GM06990 (cell line): ENCODE measurements around the gene TBC1D4.
A peak's percentile ranks its signal among the peaks of the same experiment; 100 is the strongest.

Experiments used
- DNase-seq: peaks from one replicate; pipeline ENCODE4 v3.0.0-alpha.2; 2011; ENCODE audit not compliant: insufficient read length; ENCODE audit errors: extremely low read depth
- H3K27me3 ChIP-seq: replicated peaks from 2 replicates; pipeline ENCODE4 v1.6.0; 2011; ENCODE audit warnings: low read length; ENCODE audit not compliant: control insufficient read depth, insufficient read depth
- H3K36me3 ChIP-seq: 2 replicates; pipeline ENCODE4 v1.5.1; 2011; ENCODE audit warnings: low read length; ENCODE audit not compliant: control insufficient read depth, insufficient read depth
- H3K4me3 ChIP-seq: replicated peaks from 2 replicates; pipeline ENCODE4 v1.5.1; 2011; ENCODE audit warnings: low read depth, mild to moderate bottlenecking, control low read depth, low read length
- TF ChIP-seq, protein P1 (sequence below): IDR thresholded peaks from 2 replicates; pipeline ENCODE4 v1.5.1; 2011; ENCODE audit warnings: low read length, control low read depth, mild to moderate bottlenecking, inconsistent platforms; ENCODE audit not compliant: insufficient read depth, poor library complexity, severe bottlenecking

The TBC1D4 gene

DNA sequence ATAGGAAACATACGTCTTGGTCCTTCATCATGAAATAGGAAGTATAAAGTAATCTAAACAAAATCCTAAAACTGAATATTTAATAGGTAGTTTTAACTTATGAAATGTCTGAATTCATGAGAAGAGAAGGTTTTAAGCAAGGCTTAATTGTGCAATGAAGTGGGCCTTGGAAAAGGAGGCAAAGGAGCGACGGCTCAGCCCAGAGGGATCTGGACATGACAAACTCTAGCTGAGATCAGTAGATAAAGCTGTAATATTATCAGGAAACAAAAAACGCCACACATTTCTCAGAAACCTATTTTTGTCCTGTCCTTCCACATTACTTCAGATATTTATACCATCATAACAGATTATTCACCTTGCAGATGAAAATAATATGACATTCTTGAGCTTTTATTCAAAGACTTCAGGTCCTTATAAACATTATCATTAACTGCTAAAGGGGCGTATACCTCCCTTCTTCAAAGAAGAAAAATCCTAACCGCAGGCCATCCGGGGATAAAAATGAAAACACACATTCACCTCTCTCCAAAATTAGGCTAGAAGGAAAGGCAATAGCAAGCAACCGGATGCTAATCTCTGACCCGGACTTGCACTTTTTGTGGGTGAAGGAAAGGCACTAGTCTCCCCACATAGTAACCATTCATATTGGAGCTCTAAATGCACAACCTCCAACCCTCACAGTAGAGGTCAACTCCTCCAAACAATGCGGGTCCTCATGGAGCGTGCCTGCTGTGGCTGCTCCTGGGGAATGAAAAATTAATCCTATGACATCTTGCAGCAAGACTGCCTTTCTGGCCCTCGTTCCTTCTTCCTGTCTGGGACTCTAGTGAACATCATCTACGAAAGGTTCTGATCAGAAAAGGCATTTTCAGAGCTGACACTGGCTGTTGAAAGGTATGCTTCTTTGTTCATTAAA is 108.8 kb downstream of the TBC1D4 start:
- H3K4me3 ChIP-seq, result no peak overlapping the region
- H3K36me3 ChIP-seq, result no peaks in the 10 kb centered on the region
- TF ChIP-seq, protein P1, sequence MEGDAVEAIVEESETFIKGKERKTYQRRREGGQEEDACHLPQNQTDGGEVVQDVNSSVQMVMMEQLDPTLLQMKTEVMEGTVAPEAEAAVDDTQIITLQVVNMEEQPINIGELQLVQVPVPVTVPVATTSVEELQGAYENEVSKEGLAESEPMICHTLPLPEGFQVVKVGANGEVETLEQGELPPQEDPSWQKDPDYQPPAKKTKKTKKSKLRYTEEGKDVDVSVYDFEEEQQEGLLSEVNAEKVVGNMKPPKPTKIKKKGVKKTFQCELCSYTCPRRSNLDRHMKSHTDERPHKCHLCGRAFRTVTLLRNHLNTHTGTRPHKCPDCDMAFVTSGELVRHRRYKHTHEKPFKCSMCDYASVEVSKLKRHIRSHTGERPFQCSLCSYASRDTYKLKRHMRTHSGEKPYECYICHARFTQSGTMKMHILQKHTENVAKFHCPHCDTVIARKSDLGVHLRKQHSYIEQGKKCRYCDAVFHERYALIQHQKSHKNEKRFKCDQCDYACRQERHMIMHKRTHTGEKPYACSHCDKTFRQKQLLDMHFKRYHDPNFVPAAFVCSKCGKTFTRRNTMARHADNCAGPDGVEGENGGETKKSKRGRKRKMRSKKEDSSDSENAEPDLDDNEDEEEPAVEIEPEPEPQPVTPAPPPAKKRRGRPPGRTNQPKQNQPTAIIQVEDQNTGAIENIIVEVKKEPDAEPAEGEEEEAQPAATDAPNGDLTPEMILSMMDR, result no peak
- no peaks in the 10 kb centered on the region for H3K27me3 ChIP-seq
- no peak for DNase-seq

DNA sequence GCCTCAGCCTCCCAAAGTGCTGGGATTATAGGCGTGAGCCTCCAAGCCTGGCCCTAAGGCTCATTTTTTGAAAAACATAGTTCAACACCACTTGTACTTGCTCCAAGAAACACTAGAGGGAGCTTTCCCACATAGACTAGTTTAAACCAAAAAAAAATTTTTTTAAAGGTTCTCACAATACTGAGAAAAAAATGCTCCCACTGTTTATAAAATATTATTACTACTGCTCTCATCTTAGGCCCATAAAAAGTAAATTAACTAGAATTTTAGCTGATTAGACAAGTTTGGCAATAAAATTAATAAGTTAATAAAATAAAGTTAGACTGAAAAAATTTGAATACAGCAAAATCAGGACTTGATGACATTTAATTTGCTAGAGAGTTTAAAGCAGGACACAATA is 109.5 kb downstream of the TBC1D4 start:
- DNase-seq, result no peak
- Histone ChIP-seq H3K27me3 (no peaks in the 10 kb centered on the region), H3K36me3 (no peaks in the 10 kb centered on the region), H3K4me3 (no peak overlapping the region)
- TF ChIP-seq, protein P1, result peak; percentile 58

DNA sequence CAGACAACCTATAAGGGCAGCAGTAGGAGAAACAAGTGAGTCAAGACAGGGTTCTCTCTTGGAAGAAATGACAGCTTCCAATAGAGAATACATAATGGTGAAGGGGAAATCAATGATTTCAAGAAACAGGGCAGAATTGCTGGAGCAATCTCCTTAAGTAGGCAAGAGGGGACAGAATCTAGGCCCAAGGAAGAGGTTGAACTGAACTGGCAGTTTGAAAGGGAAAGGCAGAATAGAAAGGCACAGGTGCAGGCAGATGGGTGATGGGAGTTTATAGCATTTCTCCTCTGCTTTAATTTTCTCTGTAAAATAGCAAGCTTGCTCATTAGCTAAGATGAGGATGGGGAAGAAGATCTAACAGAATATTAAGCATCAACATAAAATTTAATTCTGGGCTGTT is 110.8 kb downstream of the TBC1D4 start:
- no peaks in the 10 kb centered on the region for H3K36me3 ChIP-seq
- no peaks in the 10 kb centered on the region for H3K27me3 ChIP-seq
- TF ChIP-seq, protein P1, result no peak
- H3K4me3 ChIP-seq, result no peak overlapping the region
- DNase-seq, result no peak

DNA sequence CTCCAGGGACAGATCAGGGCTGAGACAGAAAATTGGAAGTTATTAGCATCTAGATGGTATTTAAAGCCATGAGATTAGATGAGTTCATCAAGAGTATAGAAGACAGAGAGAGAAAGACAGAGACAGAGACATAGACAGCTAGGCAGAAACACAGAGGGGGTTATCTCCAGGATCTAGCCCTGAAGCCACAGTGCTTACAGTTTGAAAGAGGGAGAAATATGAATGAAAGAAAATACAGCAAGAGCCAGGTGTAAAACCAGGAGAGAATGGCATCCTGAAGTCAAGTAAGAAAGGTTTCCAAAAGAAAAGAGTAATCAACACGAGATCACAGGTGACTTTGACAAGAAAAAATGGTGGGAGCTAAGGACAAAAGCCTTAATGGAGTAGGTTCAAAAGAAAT is 111.2 kb downstream of the TBC1D4 start:
- DNase-seq, result no peak
- Histone ChIP-seq H3K36me3 (no peaks in the 10 kb centered on the region), H3K4me3 (no peak overlapping the region), H3K27me3 (no peaks in the 10 kb centered on the region)
- TF ChIP-seq, protein P1, result no peak

DNA sequence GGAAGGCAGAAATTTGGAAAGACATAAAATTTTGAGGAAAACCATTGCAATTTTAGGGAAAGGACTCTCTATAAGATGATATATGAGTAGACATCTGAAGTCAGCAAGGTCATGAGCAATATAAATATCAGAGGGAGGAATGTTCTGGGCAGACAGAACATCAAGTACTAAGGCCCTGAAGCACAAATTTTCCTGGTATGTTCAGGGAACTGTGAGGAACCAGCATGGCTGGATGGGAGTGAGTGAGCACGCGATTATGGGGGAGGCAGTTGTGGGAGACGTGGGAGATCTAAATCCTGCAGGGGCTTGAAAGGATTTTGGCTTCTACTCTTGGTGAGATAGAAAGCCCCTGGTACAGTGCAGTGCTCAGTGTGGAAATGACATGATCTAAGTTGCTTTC is 112.0 kb downstream of the TBC1D4 start:
- no peaks in the 10 kb centered on the region for H3K36me3 ChIP-seq
- TF ChIP-seq, protein P1, result no peak
- no peak overlapping the region for H3K4me3 ChIP-seq
- no peak for DNase-seq
- H3K27me3 ChIP-seq, result no peaks in the 10 kb centered on the region
